Caco-2 (cell line): ENCODE measurements around the gene HSD17B2. TPM values are rescaled to one million over a fixed set of nuclear protein-coding genes. Genes with fewer than 3 reads are reported as not detected.

Experiments used
- BruUV-seq: library from RNA; stranded (reverse); fragments of 400-500 nt; replicated peaks from 2 replicates; lab custom pipeline; 2021; lab: Mats Ljungman, UMichigan
- CTCF ChIA-PET: fragments of 300-600 bp; sonication (Branson Sonifier 250); formaldehyde crosslinking; loops from one replicate; lab custom pipeline; 2022; ENCODE audit warnings: antibody characterized with exemption; lab: Charles Lee
- POLR2A ChIA-PET: fragments of 300-600 bp; sonication (Branson Sonifier 250); formaldehyde crosslinking; loops from one replicate; lab custom pipeline; 2022; ENCODE audit warnings: antibody characterized with exemption; lab: Charles Lee
- DNase-seq, 2 experiments: peaks; one replicate each; pipeline versions ENCODE4 v3.0.0 to v3.0.0-alpha.2; 2020 to 2022
- H3K27me3 ChIP-seq: replicated peaks from 2 replicates; pipeline ENCODE4 v1.6.0; 2011; ENCODE audit warnings: low read length; ENCODE audit not compliant: control insufficient read depth, insufficient read depth
- H3K36me3 ChIP-seq: 2 replicates; pipeline ENCODE4 v1.5.1; 2011; ENCODE audit warnings: low read length; ENCODE audit not compliant: control insufficient read depth, insufficient read depth
- H3K4me1 ChIP-seq: fragments of 250-450 bp; sonication (Bioruptor Pico); 2 replicates; pipeline ENCODE4 v1.5.1; 2020; ENCODE audit warnings: mild to moderate bottlenecking
- H3K4me3 ChIP-seq: 2 replicates; pipeline ENCODE4 v1.5.1; 2011; ENCODE audit warnings: low read depth, mild to moderate bottlenecking, control low read depth, low read length
- H3K9me3 ChIP-seq: fragments of 250-450 bp; sonication (Bioruptor Pico); 2 replicates; pipeline ENCODE4 v1.5.1; 2020; ENCODE audit warnings: mild to moderate bottlenecking, moderate library complexity
- H3K27ac Mint-ChIP-seq: one replicate; pipeline ENCODE4 v1.8.0; 2022; ENCODE audit warnings: mixed read lengths; ENCODE audit not compliant: unreplicated experiment
- H3K27me3 Mint-ChIP-seq: one replicate; pipeline ENCODE4 v1.8.0; 2022; ENCODE audit warnings: mixed read lengths; ENCODE audit not compliant: insufficient read depth, unreplicated experiment
- H3K36me3 Mint-ChIP-seq: one replicate; pipeline ENCODE4 v1.8.0; 2022; ENCODE audit warnings: mild to moderate bottlenecking, mixed read lengths; ENCODE audit not compliant: insufficient read depth, unreplicated experiment
- H3K4me1 Mint-ChIP-seq: one replicate; pipeline ENCODE4 v1.8.0; 2022; ENCODE audit warnings: low read depth, mixed read lengths; ENCODE audit not compliant: unreplicated experiment
- H3K4me3 Mint-ChIP-seq: one replicate; pipeline ENCODE4 v1.8.0; 2022; ENCODE audit warnings: mild to moderate bottlenecking, moderate library complexity, mixed read lengths; ENCODE audit not compliant: unreplicated experiment
- H3K9me3 Mint-ChIP-seq: one replicate; pipeline ENCODE4 v1.8.0; 2022; ENCODE audit warnings: mixed read lengths; ENCODE audit not compliant: unreplicated experiment
- intact Hi-C: fragments of 100-400 bp; cut with micrococcal nuclease; formaldehyde crosslinking; loops from one replicate; pipeline ENCODE4 v1.10.0; 2022; ENCODE audit not compliant: unreplicated experiment
- total RNA-seq: library from RNA; stranded (reverse); gene quantifications from 2 replicates; pipeline ENCODE4 v1.2.3, GENCODE V29; 2022
- TF ChIP-seq, protein P1 (sequence below), 2 experiments: fragments of 200-600 bp in 1 of 2; IDR thresholded peaks; 1 replicate in 1 of 2; 2 replicates in 1 of 2; pipeline versions ENCODE4 v1.5.1 to v1.8.0; 2011 to 2022; ENCODE audit warnings: antibody characterized with exemption in 1 of 2, control low read depth in 1 of 2, inconsistent platforms in 1 of 2, low read depth in 1 of 2, low read length in 1 of 2, mild to moderate bottlenecking in 1 of 2, moderate library complexity in 1 of 2; ENCODE audit not compliant: insufficient read depth in 1 of 2, severe bottlenecking in 1 of 2, unreplicated experiment in 1 of 2

Gene HSD17B2
- total RNA-seq, 1 experiment from 2014 or later, result 5.1 TPM

DNA sequence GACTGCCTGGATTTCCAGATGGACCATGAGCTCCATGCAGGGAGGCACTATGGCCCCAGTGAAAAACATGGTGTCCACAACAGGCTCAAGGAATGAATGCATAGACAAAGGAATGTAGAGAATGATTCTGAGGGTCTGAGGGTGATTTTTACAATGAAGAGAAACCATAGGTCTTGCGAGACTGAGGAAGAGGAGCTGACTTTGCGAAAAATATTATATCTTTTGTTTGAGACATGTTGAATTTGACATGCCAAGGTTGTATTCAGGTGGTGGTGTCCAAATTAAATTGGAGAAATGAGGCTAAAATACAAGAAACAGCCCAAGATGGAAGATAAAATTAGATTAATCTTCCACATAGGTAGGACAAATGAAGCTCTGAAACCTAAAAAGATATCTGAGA is 12.7 kb downstream of the HSD17B2 start:
- POLR2A ChIA-PET, result no interaction called here
- BruUV-seq, result no TSS peak
- Histone ChIP-seq H3K27me3 (no peaks in the 10 kb centered on the region), H3K9me3 (no peaks in the 10 kb centered on the region), H3K4me3 (no peak overlapping the region), H3K4me1 (peaks cover 66% of the 10 kb centered on the region), H3K36me3 (peaks cover 4% of the 10 kb centered on the region; the same call in 1 of the 2 replicates)
- peaks cover 54% of the 10 kb centered on the region for H3K4me1 Mint-ChIP-seq
- TF ChIP-seq, protein P1, sequence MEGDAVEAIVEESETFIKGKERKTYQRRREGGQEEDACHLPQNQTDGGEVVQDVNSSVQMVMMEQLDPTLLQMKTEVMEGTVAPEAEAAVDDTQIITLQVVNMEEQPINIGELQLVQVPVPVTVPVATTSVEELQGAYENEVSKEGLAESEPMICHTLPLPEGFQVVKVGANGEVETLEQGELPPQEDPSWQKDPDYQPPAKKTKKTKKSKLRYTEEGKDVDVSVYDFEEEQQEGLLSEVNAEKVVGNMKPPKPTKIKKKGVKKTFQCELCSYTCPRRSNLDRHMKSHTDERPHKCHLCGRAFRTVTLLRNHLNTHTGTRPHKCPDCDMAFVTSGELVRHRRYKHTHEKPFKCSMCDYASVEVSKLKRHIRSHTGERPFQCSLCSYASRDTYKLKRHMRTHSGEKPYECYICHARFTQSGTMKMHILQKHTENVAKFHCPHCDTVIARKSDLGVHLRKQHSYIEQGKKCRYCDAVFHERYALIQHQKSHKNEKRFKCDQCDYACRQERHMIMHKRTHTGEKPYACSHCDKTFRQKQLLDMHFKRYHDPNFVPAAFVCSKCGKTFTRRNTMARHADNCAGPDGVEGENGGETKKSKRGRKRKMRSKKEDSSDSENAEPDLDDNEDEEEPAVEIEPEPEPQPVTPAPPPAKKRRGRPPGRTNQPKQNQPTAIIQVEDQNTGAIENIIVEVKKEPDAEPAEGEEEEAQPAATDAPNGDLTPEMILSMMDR (IDR thresholded peaks at IDR 0.05; ENCODE audit: insufficient read depth in 1 of 2, low read depth in 1 of 2, low read length in 1 of 2, severe bottlenecking in 1 of 2, unreplicated experiment in 1 of 2), result no peak
- H3K9me3 Mint-ChIP-seq, result no peaks in the 10 kb centered on the region
- DNase-seq, result no peak
- intact Hi-C loops, result no loop called here
- no peaks in the 10 kb centered on the region for H3K36me3 Mint-ChIP-seq
- H3K27me3 Mint-ChIP-seq, result no peaks in the 10 kb centered on the region
- H3K27ac Mint-ChIP-seq, result peak overlapping the region; percentile 24
- H3K4me3 Mint-ChIP-seq, result no peak overlapping the region
- CTCF ChIA-PET, result no interaction called here

GRCh38 chr16:82049484-82049883 is 14.4 kb downstream of the HSD17B2 start:
- no peaks in the 10 kb centered on the region for H3K27me3 Mint-ChIP-seq
- no peak overlapping the region for H3K4me3 ChIP-seq
- peaks cover 64% of the 10 kb centered on the region for H3K4me1 ChIP-seq
- no peaks in the 10 kb centered on the region for H3K9me3 ChIP-seq
- no TSS peak for BruUV-seq
- peaks cover 53% of the 10 kb centered on the region for H3K4me1 Mint-ChIP-seq
- DNase-seq, result peak in 1 of 2 experiments; percentile 39
- peak overlapping the region; percentile 18 for H3K4me3 Mint-ChIP-seq
- H3K36me3 ChIP-seq, result peaks cover 4% of the 10 kb centered on the region; the same call in 1 of the 2 replicates
- ChIA-PET POLR2A (no interaction called here), CTCF (no interaction called here)
- no peaks in the 10 kb centered on the region for H3K9me3 Mint-ChIP-seq
- no peaks in the 10 kb centered on the region for H3K27me3 ChIP-seq
- intact Hi-C loops, result loop anchor here (1.0 kb wide), 1 partner anchor 14 kb away; the partner anchor contains the start of gene HSD17B2
- no peaks in the 10 kb centered on the region for H3K36me3 Mint-ChIP-seq
- TF ChIP-seq, protein P1 (IDR thresholded peaks at IDR 0.05; ENCODE audit: insufficient read depth in 1 of 2, low read depth in 1 of 2, low read length in 1 of 2, severe bottlenecking in 1 of 2, unreplicated experiment in 1 of 2), result no peak
- H3K27ac Mint-ChIP-seq, result peak overlapping the region; percentile 84

DNA sequence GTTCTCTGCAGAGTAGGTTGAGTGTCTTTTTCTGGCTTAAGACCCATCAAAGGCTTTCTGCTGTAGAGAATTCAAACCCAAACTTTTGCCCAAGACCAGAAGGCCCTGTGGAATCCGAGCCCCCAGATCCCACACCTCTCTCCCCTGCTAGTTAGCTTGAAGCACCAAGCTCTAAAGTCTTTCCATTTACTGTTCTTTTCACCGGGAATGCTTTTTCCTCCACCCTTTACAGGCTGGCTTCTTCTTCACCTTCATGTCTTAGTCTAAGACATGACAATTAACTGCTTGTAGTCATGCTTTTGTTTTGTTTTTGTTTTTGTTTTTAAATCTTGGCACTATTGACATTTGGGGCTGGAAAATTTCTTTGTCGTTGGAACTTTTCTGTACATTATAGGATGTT is 15.5 kb downstream of the HSD17B2 start:
- ChIA-PET CTCF (interaction anchor here (0.5 to 1.9 kb wide), 4 partner anchors 9 to 180 kb away, joined by 3 to 16 read pairs (median 5); partner anchors contain the start of gene HSD17B2), POLR2A (interaction anchor here (0.7 kb wide), 1 partner anchor 10 kb away, joined by 3 read pairs; no protein-coding TSS in a partner anchor)
- BruUV-seq, result no TSS peak
- Mint-ChIP-seq H3K27me3 (no peaks in the 10 kb centered on the region), H3K27ac (peak overlapping the region; percentile 84), H3K4me3 (peak overlapping the region; percentile 56), H3K36me3 (no peaks in the 10 kb centered on the region), H3K4me1 (peaks cover 64% of the 10 kb centered on the region), H3K9me3 (no peaks in the 10 kb centered on the region)
- no peak overlapping the region for H3K4me3 ChIP-seq
- H3K9me3 ChIP-seq, result no peaks in the 10 kb centered on the region
- intact Hi-C loops, result loop anchor here (2.0 kb wide), 1 partner anchor 120 kb away; the partner anchor contains the start of gene MPHOSPH6
- no peak for DNase-seq
- no peaks in the 10 kb centered on the region for H3K27me3 ChIP-seq
- H3K36me3 ChIP-seq, result peaks cover 4% of the 10 kb centered on the region; the same call in 1 of the 2 replicates
- TF ChIP-seq, protein P1 (IDR thresholded peaks at IDR 0.05; ENCODE audit: insufficient read depth in 1 of 2, low read depth in 1 of 2, low read length in 1 of 2, severe bottlenecking in 1 of 2, unreplicated experiment in 1 of 2), result no peak
- peaks cover 68% of the 10 kb centered on the region for H3K4me1 ChIP-seq
